ENCODE measurements around the gene SLC5A3. TPM values are rescaled to one million over a fixed set of nuclear protein-coding genes. Genes with fewer than 3 reads are reported as not detected.

SLC5A3 gene
- total and polyA plus RNA-seq, 12 donors = 0.58 to 7.4 (median 2.7) TPM

- DNase-seq (no peak), ATAC-seq (no peak)
- Histone ChIP-seq H3K9me3 (no peaks in the 10 kb centered on the region), H3K36me3 (peaks cover 0 to 11% (median 0%) of the 10 kb centered on the region in 9 donors), H3K4me1 (peaks cover 0 to 20% (median 0%) of the 10 kb centered on the region in 9 donors), H3K27ac (no peak overlapping the region), H3K4me3 (no peak overlapping the region), H3K27me3 (no peaks in the 10 kb centered on the region)
- no peak for TF ChIP-seq CTCF (IDR thresholded peaks at IDR 0.05)
- intact Hi-C loops (cut with DNase I) = no loop called here
Measured at GRCh38 chr21:34105947-34106541, 32.7 kb downstream of the SLC5A3 start.

GRCh38 chr21:34107606-34108005 is 34.2 kb downstream of the SLC5A3 start:
- Histone ChIP-seq H3K4me1 (peaks cover 0 to 9% (median 0%) of the 10 kb centered on the region in 9 donors), H3K27ac (no peak overlapping the region), H3K36me3 (peaks cover 0 to 8% (median 0%) of the 10 kb centered on the region in 9 donors), H3K4me3 (no peak overlapping the region), H3K9me3 (no peaks in the 10 kb centered on the region), H3K27me3 (no peaks in the 10 kb centered on the region)
- intact Hi-C loops (cut with DNase I) = no loop called here
- ATAC-seq = no peak
- DNase-seq = no peak
- TF ChIP-seq CTCF (IDR thresholded peaks at IDR 0.05) = no peak
- 74 to 78% methylated on average over 1 of the region's 1 CpG for WGBS, 2 donors

- H3K27ac ChIP-seq = no peak overlapping the region
- peaks cover 0 to 13% (median under 1%) of the 10 kb centered on the region in 9 donors for H3K4me1 ChIP-seq
- H3K27me3 ChIP-seq = no peaks in the 10 kb centered on the region
- 93% methylated on average over 7 of the region's 7 CpGs for WGBS, 2 donors
- DNase-seq = no peak
- intact Hi-C loops (cut with DNase I) = no loop called here
- no peaks in the 10 kb centered on the region for H3K9me3 ChIP-seq
- H3K4me3 ChIP-seq = no peak overlapping the region
- ATAC-seq = no peak
- no peaks in the 10 kb centered on the region for H3K36me3 ChIP-seq
- TF ChIP-seq CTCF (IDR thresholded peaks at IDR 0.05) = no peak
Measured at GRCh38 chr21:34109075-34109474, 35.7 kb downstream of the SLC5A3 start.

- intact Hi-C loops (cut with DNase I) = no loop called here
- Histone ChIP-seq H3K4me3 (no peak overlapping the region), H3K27ac (no peak overlapping the region), H3K27me3 (no peaks in the 10 kb centered on the region), H3K4me1 (peaks cover 0 to 16% (median 5%) of the 10 kb centered on the region in 9 donors), H3K9me3 (no peaks in the 10 kb centered on the region), H3K36me3 (no peaks in the 10 kb centered on the region)
- no peak for ATAC-seq
- TF ChIP-seq CTCF (IDR thresholded peaks at IDR 0.05) = no peak
- DNase-seq = no peak
- 79% methylated on average over 8 of the region's 8 CpGs for WGBS, 2 donors
Measured at GRCh38 chr21:34110594-34111202, 37.3 kb downstream of the SLC5A3 start.

Measured in heart right ventricle (tissue), 16 donors.